HL-60 (cell line): ENCODE results near the gene PLAGL1.

ENCODE experiments used
- DNase-seq, 2 experiments: peaks; one replicate each; pipeline ENCODE4 v3.0.0-alpha.2; 2010 to 2020; ENCODE audit warnings: low read depth in 1 of 2, low spot score in 1 of 2
- H3K27ac ChIP-seq: fragments of 250-450 bp; sonication (Bioruptor Pico); replicated peaks from 2 replicates; pipeline ENCODE4 v1.5.1; 2020; ENCODE audit warnings: mild to moderate bottlenecking, moderate library complexity
- H3K27me3 ChIP-seq: fragments of 250-450 bp; sonication (Bioruptor Pico); 2 replicates; pipeline ENCODE4 v1.5.1; 2021; ENCODE audit warnings: mild to moderate bottlenecking, moderate library complexity; ENCODE audit not compliant: insufficient read depth, poor library complexity, severe bottlenecking
- H3K4me3 ChIP-seq: replicated peaks from 2 replicates; pipeline ENCODE4 v1.5.1; 2011; ENCODE audit warnings: mild to moderate bottlenecking, control low read depth, low read length; ENCODE audit not compliant: insufficient read depth
- GABPA ChIP-seq: IDR thresholded peaks from 2 replicates; pipeline ENCODE4 v1.6.1; 2012; ENCODE audit warnings: low read depth
- POLR2AphosphoS5 ChIP-seq: IDR thresholded peaks from 2 replicates; pipeline ENCODE4 v1.6.1; 2012; ENCODE audit warnings: low read depth
- SPI1 ChIP-seq: IDR thresholded peaks from 2 replicates; pipeline ENCODE4 v1.6.1; 2012; ENCODE audit warnings: low read depth, mild to moderate bottlenecking, borderline replicate concordance
- TF ChIP-seq, protein P1 (sequence below): IDR thresholded peaks from one replicate; pipeline ENCODE4 v1.5.1; 2011; ENCODE audit warnings: low read length, control low read depth, inconsistent platforms; ENCODE audit not compliant: insufficient read depth
- TF ChIP-seq, protein P2 (sequence below): IDR thresholded peaks from 2 replicates; pipeline ENCODE4 v1.6.1; 2012; ENCODE audit warnings: low read depth; ENCODE audit not compliant: insufficient replicate concordance

Gene PLAGL1

DNA sequence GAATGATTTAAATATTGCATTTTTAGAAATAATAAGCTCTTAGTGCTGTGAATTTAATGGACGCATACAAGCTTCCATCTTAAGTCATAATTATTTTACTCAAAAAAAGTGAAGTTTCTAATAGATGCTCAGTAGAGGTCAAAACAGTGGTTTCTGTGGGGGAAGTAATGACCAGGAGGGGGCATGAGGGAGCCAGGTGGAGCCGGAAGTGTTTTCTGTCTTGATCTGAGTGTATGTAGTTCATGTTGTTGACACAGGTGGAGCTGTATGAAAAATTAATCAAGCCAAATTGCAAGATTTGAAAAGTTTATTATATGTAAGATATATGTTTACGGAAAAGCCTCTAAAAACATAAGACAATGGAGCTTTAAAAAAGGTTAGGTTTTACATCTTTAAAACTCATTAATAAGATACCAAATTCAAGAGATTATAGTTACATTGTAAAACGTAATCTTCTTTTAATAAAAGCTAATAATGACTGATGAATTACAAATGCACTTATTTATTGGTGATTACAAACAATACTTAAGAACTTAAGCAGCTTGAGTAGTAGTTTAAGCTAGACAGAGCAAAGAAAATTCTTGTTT, 68.0 kb downstream of the PLAGL1 start:
- DNase-seq, result peak; percentile 48 to 71
- TF ChIP-seq, protein P1, sequence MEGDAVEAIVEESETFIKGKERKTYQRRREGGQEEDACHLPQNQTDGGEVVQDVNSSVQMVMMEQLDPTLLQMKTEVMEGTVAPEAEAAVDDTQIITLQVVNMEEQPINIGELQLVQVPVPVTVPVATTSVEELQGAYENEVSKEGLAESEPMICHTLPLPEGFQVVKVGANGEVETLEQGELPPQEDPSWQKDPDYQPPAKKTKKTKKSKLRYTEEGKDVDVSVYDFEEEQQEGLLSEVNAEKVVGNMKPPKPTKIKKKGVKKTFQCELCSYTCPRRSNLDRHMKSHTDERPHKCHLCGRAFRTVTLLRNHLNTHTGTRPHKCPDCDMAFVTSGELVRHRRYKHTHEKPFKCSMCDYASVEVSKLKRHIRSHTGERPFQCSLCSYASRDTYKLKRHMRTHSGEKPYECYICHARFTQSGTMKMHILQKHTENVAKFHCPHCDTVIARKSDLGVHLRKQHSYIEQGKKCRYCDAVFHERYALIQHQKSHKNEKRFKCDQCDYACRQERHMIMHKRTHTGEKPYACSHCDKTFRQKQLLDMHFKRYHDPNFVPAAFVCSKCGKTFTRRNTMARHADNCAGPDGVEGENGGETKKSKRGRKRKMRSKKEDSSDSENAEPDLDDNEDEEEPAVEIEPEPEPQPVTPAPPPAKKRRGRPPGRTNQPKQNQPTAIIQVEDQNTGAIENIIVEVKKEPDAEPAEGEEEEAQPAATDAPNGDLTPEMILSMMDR, result peak; percentile 41
- TF ChIP-seq, protein P2, sequence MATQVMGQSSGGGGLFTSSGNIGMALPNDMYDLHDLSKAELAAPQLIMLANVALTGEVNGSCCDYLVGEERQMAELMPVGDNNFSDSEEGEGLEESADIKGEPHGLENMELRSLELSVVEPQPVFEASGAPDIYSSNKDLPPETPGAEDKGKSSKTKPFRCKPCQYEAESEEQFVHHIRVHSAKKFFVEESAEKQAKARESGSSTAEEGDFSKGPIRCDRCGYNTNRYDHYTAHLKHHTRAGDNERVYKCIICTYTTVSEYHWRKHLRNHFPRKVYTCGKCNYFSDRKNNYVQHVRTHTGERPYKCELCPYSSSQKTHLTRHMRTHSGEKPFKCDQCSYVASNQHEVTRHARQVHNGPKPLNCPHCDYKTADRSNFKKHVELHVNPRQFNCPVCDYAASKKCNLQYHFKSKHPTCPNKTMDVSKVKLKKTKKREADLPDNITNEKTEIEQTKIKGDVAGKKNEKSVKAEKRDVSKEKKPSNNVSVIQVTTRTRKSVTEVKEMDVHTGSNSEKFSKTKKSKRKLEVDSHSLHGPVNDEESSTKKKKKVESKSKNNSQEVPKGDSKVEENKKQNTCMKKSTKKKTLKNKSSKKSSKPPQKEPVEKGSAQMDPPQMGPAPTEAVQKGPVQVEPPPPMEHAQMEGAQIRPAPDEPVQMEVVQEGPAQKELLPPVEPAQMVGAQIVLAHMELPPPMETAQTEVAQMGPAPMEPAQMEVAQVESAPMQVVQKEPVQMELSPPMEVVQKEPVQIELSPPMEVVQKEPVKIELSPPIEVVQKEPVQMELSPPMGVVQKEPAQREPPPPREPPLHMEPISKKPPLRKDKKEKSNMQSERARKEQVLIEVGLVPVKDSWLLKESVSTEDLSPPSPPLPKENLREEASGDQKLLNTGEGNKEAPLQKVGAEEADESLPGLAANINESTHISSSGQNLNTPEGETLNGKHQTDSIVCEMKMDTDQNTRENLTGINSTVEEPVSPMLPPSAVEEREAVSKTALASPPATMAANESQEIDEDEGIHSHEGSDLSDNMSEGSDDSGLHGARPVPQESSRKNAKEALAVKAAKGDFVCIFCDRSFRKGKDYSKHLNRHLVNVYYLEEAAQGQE, result no peak
- Histone ChIP-seq H3K27me3 (no peaks in the 10 kb centered on the region), H3K27ac (no peak overlapping the region), H3K4me3 (no peak overlapping the region)

DNA sequence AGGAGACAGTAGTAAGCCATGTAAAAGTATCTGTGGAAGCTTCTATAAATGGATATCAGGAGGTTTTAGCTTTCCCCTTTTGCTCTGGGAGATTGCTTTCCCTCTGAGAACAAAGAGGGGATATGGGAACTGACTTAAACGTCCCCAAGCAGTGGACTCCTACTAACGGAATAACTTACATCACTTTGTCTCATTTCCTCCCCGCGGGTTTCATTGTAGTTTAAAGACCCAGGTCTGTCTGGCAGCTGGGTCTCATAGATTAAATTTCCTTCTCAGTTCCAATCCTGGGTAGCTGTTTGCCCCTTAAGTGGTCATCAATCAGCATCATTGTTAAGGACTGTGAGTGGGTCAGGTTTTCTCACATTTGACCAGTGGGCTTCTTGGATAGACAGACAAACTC, 68.7 kb downstream of the PLAGL1 start:
- Histone ChIP-seq H3K4me3 (no peak overlapping the region), H3K27ac (no peak overlapping the region), H3K27me3 (no peaks in the 10 kb centered on the region)
- TF ChIP-seq, protein P1, result no peak
- TF ChIP-seq POLR2AphosphoS5, result no peak
- TF ChIP-seq SPI1, result no peak
- TF ChIP-seq, protein P2, result no peak
- no peak for TF ChIP-seq GABPA
- peak in 1 of 2 experiments; percentile 10 for DNase-seq

DNA sequence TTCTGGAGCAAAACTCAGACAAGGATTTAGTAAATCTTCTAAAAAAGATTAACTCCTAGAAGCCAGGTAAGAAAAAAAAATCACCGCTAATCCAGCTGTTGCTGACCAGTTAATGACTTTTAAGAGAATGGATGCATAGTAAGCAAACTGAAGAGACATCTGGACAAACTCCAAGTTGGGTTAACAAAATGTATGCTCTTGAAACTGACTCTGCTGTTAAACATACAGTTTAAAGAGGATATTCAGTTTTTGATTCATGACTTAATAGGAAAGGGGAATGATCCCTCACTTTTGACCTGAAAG, 70.4 kb downstream of the PLAGL1 start:
- TF ChIP-seq, protein P1, result no peak
- TF ChIP-seq GABPA (no peak), POLR2AphosphoS5 (no peak), SPI1 (no peak)
- TF ChIP-seq, protein P2, result no peak
- no peak overlapping the region for H3K27ac ChIP-seq
- no peak for DNase-seq
- no peaks in the 10 kb centered on the region for H3K27me3 ChIP-seq
- no peak overlapping the region for H3K4me3 ChIP-seq
